Naive thymus-derived CD4-positive, alpha-beta T cell (primary cell): ENCODE data around the gene SPRY1. TPM values are rescaled to one million over a fixed set of nuclear protein-coding genes. Genes with fewer than 3 reads are reported as not detected.

Experiments
- ATAC-seq: fragments of 150-1000 bp; cut with Tn5 transposase; 2 replicates; pipeline ENCODE4 v1.10.0; 2021; ENCODE audit warnings: mild to moderate bottlenecking, moderate library complexity
- CTCF ChIA-PET: fragments of 350-600 bp; sonication (Branson Sonifier 250); formaldehyde crosslinking; loops from one replicate; lab custom pipeline; 2021; ENCODE audit warnings: antibody characterized with exemption; lab: Charles Lee
- POLR2A ChIA-PET: fragments of 350-600 bp; sonication (Branson Sonifier 250); formaldehyde crosslinking; loops from one replicate; lab custom pipeline; 2021; ENCODE audit warnings: antibody characterized with exemption, inconsistent platforms; lab: Charles Lee
- DNase-seq, 9 donors: peaks; one replicate each; pipeline versions ENCODE4 v3.0.0 to v3.0.0-alpha.2; 2020 to 2022; ENCODE audit warnings: mixed read lengths in 1 of 9
- H3K27ac ChIP-seq: one replicate; pipeline ENCODE4 v1.7.0; 2013; ENCODE audit warnings: mild to moderate bottlenecking, low read depth, low read length, moderate library complexity
- H3K27me3 ChIP-seq, 2 donors: one replicate each; pipeline ENCODE4 v1.7.0; 2013; ENCODE audit warnings: low read length in 2 of 2, mild to moderate bottlenecking in 2 of 2, moderate library complexity in 2 of 2; ENCODE audit not compliant: control insufficient read depth in 2 of 2, insufficient read depth in 2 of 2
- H3K36me3 ChIP-seq, 3 experiments: 1 replicate in 2 of 3; 2 replicates in 1 of 3; pipeline ENCODE4 v1.7.0; 2013; ENCODE audit warnings: low read length in 3 of 3, mild to moderate bottlenecking in 3 of 3, moderate library complexity in 1 of 3; ENCODE audit not compliant: insufficient read depth in 3 of 3, control insufficient read depth in 2 of 3
- H3K4me1 ChIP-seq, 2 donors: one replicate each; pipeline ENCODE4 v1.7.0; 2013; ENCODE audit warnings: low read length in 2 of 2, mild to moderate bottlenecking in 2 of 2, moderate library complexity in 1 of 2; ENCODE audit not compliant: control insufficient read depth in 2 of 2, insufficient read depth in 2 of 2
- H3K4me3 ChIP-seq: 2 replicates; pipeline ENCODE4 v1.7.0; 2013; ENCODE audit warnings: mild to moderate bottlenecking, low read length
- H3K9me3 ChIP-seq, 3 experiments: 1 replicate in 2 of 3; 2 replicates in 1 of 3; pipeline ENCODE4 v1.7.0; 2013; ENCODE audit warnings: low read length in 3 of 3; ENCODE audit not compliant: control insufficient read depth in 2 of 3
- H3K27ac Mint-ChIP-seq, 9 donors: one replicate each; pipeline ENCODE4 v1.8.0; 2020 to 2022; ENCODE audit warnings: mixed read lengths in 9 of 9, mild to moderate bottlenecking in 8 of 9, moderate library complexity in 5 of 9, inconsistent platforms in 2 of 9
- H3K27me3 Mint-ChIP-seq, 5 donors: one replicate each; pipeline ENCODE4 v1.8.0; 2021 to 2022; ENCODE audit warnings: mixed read lengths in 5 of 5, mild to moderate bottlenecking in 1 of 5
- H3K36me3 Mint-ChIP-seq, 5 donors: one replicate each; pipeline ENCODE4 v1.8.0; 2020 to 2022; ENCODE audit warnings: mixed read lengths in 5 of 5, mild to moderate bottlenecking in 3 of 5, inconsistent platforms in 1 of 5
- H3K4me1 Mint-ChIP-seq, 7 donors: one replicate each; pipeline ENCODE4 v1.8.0; 2020 to 2022; ENCODE audit warnings: mixed read lengths in 7 of 7, mild to moderate bottlenecking in 3 of 7, inconsistent platforms in 1 of 7
- H3K4me3 Mint-ChIP-seq, 10 donors: one replicate each; pipeline ENCODE4 v1.8.0; 2020 to 2022; ENCODE audit warnings: mild to moderate bottlenecking in 10 of 10, mixed read lengths in 10 of 10, moderate library complexity in 6 of 10, inconsistent platforms in 2 of 10
- H3K9me3 Mint-ChIP-seq, 11 donors: one replicate each; pipeline ENCODE4 v1.8.0; 2020 to 2022; ENCODE audit warnings: mixed read lengths in 11 of 11, mild to moderate bottlenecking in 4 of 11, inconsistent platforms in 1 of 11, moderate library complexity in 1 of 11
- intact Hi-C, 2 donors: fragments of 100-400 bp; cut with micrococcal nuclease; formaldehyde crosslinking; loops; one replicate each; pipeline ENCODE4 v1.15.1; 2023
- polyA plus RNA-seq, 2 donors: library from polyadenylated mRNA; unstranded; fragments of 300-500 nt; fragmentation: Illumina TruSeq; gene quantifications; one replicate each; pipeline ENCODE4 v1.2.3, GENCODE V29; 2021
- total RNA-seq, 6 experiments: library from RNA in 5 of 6; stranded (reverse) in 5 of 6; gene quantifications; 1 replicate in 5 of 6; 2 replicates in 1 of 6; pipeline ENCODE4 v1.2.3 and lab custom pipeline; 2021 to 2026

SPRY1 gene
- total and polyA plus RNA-seq, 7 experiments from 2014 or later, result 1.6 to 20.5 (median 4.3) TPM

- Histone ChIP-seq H3K36me3 (no peaks in the 10 kb centered on the region), H3K4me3 (peak overlapping the region; percentile 13), H3K9me3 (no peaks in the 10 kb centered on the region), H3K27ac (no peak overlapping the region), H3K27me3 (no peaks in the 10 kb centered on the region), H3K4me1 (peaks cover 0 to 6% of the 10 kb centered on the region in 2 donors)
- POLR2A ChIA-PET, result no interaction called here
- Mint-ChIP-seq H3K4me3 (peak overlapping the region; percentile 17 to 82 (median 58)), H3K27me3 (peaks cover 0 to 2% (median 0%) of the 10 kb centered on the region in 5 donors), H3K4me1 (peaks cover 7 to 25% (median 17%) of the 10 kb centered on the region in 7 donors), H3K27ac (peak overlapping the region in 5 of 9 donors; percentile 4 to 82 (median 60)), H3K36me3 (peaks cover 0 to 4% (median 0%) of the 10 kb centered on the region in 5 donors), H3K9me3 (no peaks in the 10 kb centered on the region)
- CTCF ChIA-PET, result no interaction called here
- intact Hi-C loops, result loop anchor here (1.0 to 10.0 kb wide), 4 partner anchors 20 to 49 kb away; partner anchors contain the start of gene SPRY1 (in 1 of the 2)
- ATAC-seq (peak; percentile 38), DNase-seq (no peak)
Measured at GRCh38 chr4:123443401-123444289, 47.0 kb downstream of the SPRY1 start.

- H3K36me3 Mint-ChIP-seq, result peaks cover 0 to 5% (median 0%) of the 10 kb centered on the region in 5 donors
- POLR2A ChIA-PET, result no interaction called here
- H3K4me3 ChIP-seq, result peak overlapping the region; percentile 13
- ATAC-seq, result peak; percentile 81
- H3K27me3 ChIP-seq, result no peaks in the 10 kb centered on the region
- peaks cover 0 to 2% (median 0%) of the 10 kb centered on the region in 5 donors for H3K27me3 Mint-ChIP-seq
- DNase-seq, result peak in 6 of 9 donors; percentile 1 to 48 (median 10)
- no peak overlapping the region for H3K27ac ChIP-seq
- H3K27ac Mint-ChIP-seq, result peak overlapping the region in 6 of 9 donors; percentile 4 to 82 (median 41)
- H3K4me1 ChIP-seq, result peaks cover 0 to 6% of the 10 kb centered on the region in 2 donors
- peaks cover 7 to 28% (median 17%) of the 10 kb centered on the region in 7 donors for H3K4me1 Mint-ChIP-seq
- H3K4me3 Mint-ChIP-seq, result peak overlapping the region; percentile 41 to 82 (median 62)
- CTCF ChIA-PET, result no interaction called here
- no peaks in the 10 kb centered on the region for H3K36me3 ChIP-seq
- intact Hi-C loops, result loop anchor here (1.0 to 10.0 kb wide), 4 partner anchors 21 to 50 kb away; partner anchors contain the start of gene SPRY1 (in 1 of the 2)
- H3K9me3 ChIP-seq, result no peaks in the 10 kb centered on the region
- H3K9me3 Mint-ChIP-seq, result peaks cover 0 to 3% (median 0%) of the 10 kb centered on the region in 11 donors
Measured at GRCh38 chr4:123444290-123444731, 47.7 kb downstream of the SPRY1 start.

- no peaks in the 10 kb centered on the region for H3K9me3 ChIP-seq
- CTCF ChIA-PET, result no interaction called here
Measured at GRCh38 chr4:123446865-123447474, 50.4 kb downstream of the SPRY1 start.

GRCh38 chr4:123449362-123449761 is 52.8 kb downstream of the SPRY1 start:
- no peak for DNase-seq
- peak overlapping the region in 1 of 10 donors; percentile 2 for H3K4me3 Mint-ChIP-seq
- H3K27me3 Mint-ChIP-seq, result no peaks in the 10 kb centered on the region
- peaks cover 0 to 6% (median 0%) of the 10 kb centered on the region in 5 donors for H3K36me3 Mint-ChIP-seq
- H3K9me3 Mint-ChIP-seq, result peaks cover 0 to 4% (median 0%) of the 10 kb centered on the region in 11 donors
- peaks cover 0 to 31% (median 7%) of the 10 kb centered on the region in 7 donors for H3K4me1 Mint-ChIP-seq
- H3K4me3 ChIP-seq, result no peak overlapping the region
- H3K9me3 ChIP-seq, result no peaks in the 10 kb centered on the region
- ATAC-seq, result no peak
- ChIA-PET POLR2A (no interaction called here), CTCF (no interaction called here)
- no peaks in the 10 kb centered on the region for H3K36me3 ChIP-seq
- H3K4me1 ChIP-seq, result peaks cover 0 to 2% of the 10 kb centered on the region in 2 donors
- H3K27ac ChIP-seq, result no peak overlapping the region
- H3K27ac Mint-ChIP-seq, result peak overlapping the region in 1 of 9 donors; percentile 30
- intact Hi-C loops, result loop anchor here in 1 of 2 donors (10.0 kb wide), 1 partner anchor 55 kb away; the partner anchor contains the start of gene SPRY1
- H3K27me3 ChIP-seq, result no peaks in the 10 kb centered on the region

More at GRCh38 chr4:123446865-123447474, 50.4 kb downstream of the SPRY1 start:
- Histone ChIP-seq H3K4me3 (no peak overlapping the region), H3K27ac (no peak overlapping the region), H3K36me3 (no peaks in the 10 kb centered on the region), H3K27me3 (no peaks in the 10 kb centered on the region), H3K4me1 (peaks cover 0 to 6% of the 10 kb centered on the region in 2 donors)
- DNase-seq, result no peak
- Mint-ChIP-seq H3K4me3 (no peak overlapping the region), H3K9me3 (peaks cover 0 to 4% (median 0%) of the 10 kb centered on the region in 11 donors), H3K27ac (no peak overlapping the region), H3K4me1 (peaks cover 7 to 40% (median 20%) of the 10 kb centered on the region in 7 donors), H3K27me3 (peaks cover 0 to under 1% (median 0%) of the 10 kb centered on the region in 5 donors), H3K36me3 (peaks cover 0 to 6% (median 0%) of the 10 kb centered on the region in 5 donors)
- POLR2A ChIA-PET, result no interaction called here
- intact Hi-C loops, result loop anchor here in 1 of 2 donors (10.0 kb wide), 1 partner anchor 52 kb away; the partner anchor contains the start of gene SPRY1
- no peak for ATAC-seq

- H3K4me1 ChIP-seq, result no peaks in the 10 kb centered on the region
- intact Hi-C loops, result loop anchor here in 1 of 2 donors (10.0 kb wide), 1 partner anchor 55 kb away; the partner anchor contains the start of gene SPRY1
- ChIA-PET POLR2A (no interaction called here), CTCF (interaction anchor here (0.5 kb wide), 1 partner anchor 40 kb away, joined by 4 read pairs; no protein-coding TSS in a partner anchor)
- H3K9me3 Mint-ChIP-seq, result peaks cover 0 to 4% (median 0%) of the 10 kb centered on the region in 11 donors
- peaks cover 0 to 6% (median 0%) of the 10 kb centered on the region in 5 donors for H3K36me3 Mint-ChIP-seq
- no peaks in the 10 kb centered on the region for H3K9me3 ChIP-seq
- DNase-seq (no peak), ATAC-seq (peak; percentile 66)
- no peaks in the 10 kb centered on the region for H3K27me3 Mint-ChIP-seq
- H3K36me3 ChIP-seq, result no peaks in the 10 kb centered on the region
- H3K27ac ChIP-seq, result no peak overlapping the region
- H3K27me3 ChIP-seq, result no peaks in the 10 kb centered on the region
- H3K4me3 Mint-ChIP-seq, result peak overlapping the region in 1 of 10 donors; percentile 49
- H3K27ac Mint-ChIP-seq, result peak overlapping the region in 1 of 9 donors; percentile 30
- no peak overlapping the region for H3K4me3 ChIP-seq
- H3K4me1 Mint-ChIP-seq, result peaks cover 0 to 29% (median 4%) of the 10 kb centered on the region in 7 donors
Measured at GRCh38 chr4:123449780-123450179, 53.2 kb downstream of the SPRY1 start.

GRCh38 chr4:123450393-123450792 is 53.8 kb downstream of the SPRY1 start:
- H3K27ac ChIP-seq, result no peak overlapping the region
- POLR2A ChIA-PET, result no interaction called here
- no peaks in the 10 kb centered on the region for H3K9me3 ChIP-seq
- CTCF ChIA-PET, result no interaction called here
- no peak for ATAC-seq
- H3K27me3 ChIP-seq, result no peaks in the 10 kb centered on the region
- H3K9me3 Mint-ChIP-seq, result peaks cover 0 to 4% (median 0%) of the 10 kb centered on the region in 11 donors
- no peaks in the 10 kb centered on the region for H3K36me3 ChIP-seq
- H3K27ac Mint-ChIP-seq, result no peak overlapping the region
- peaks cover 0 to 6% (median 0%) of the 10 kb centered on the region in 5 donors for H3K36me3 Mint-ChIP-seq
- no peak for DNase-seq
- no peaks in the 10 kb centered on the region for H3K4me1 ChIP-seq
- no peak overlapping the region for H3K4me3 ChIP-seq
- H3K4me1 Mint-ChIP-seq, result peaks cover 0 to 31% (median 5%) of the 10 kb centered on the region in 7 donors
- intact Hi-C loops, result no loop called here
- H3K27me3 Mint-ChIP-seq, result no peaks in the 10 kb centered on the region
- H3K4me3 Mint-ChIP-seq, result no peak overlapping the region
